HG02610 (cell line): ENCODE measurements around the gene NEK3.
"Not testable (repeated sequence)": the region's sequence is repeated elsewhere in the genome, so short reads cannot be mapped to it uniquely, and the experiment has no call there.

Experiments
- ATAC-seq: cut with Tn5 transposase; IDR thresholded peaks from one replicate; pipeline ENCODE4 v1.9.1; 2021; ENCODE audit warnings: mild to moderate bottlenecking, moderate library complexity; ENCODE audit not compliant: unreplicated experiment

NEK3 gene

DNA sequence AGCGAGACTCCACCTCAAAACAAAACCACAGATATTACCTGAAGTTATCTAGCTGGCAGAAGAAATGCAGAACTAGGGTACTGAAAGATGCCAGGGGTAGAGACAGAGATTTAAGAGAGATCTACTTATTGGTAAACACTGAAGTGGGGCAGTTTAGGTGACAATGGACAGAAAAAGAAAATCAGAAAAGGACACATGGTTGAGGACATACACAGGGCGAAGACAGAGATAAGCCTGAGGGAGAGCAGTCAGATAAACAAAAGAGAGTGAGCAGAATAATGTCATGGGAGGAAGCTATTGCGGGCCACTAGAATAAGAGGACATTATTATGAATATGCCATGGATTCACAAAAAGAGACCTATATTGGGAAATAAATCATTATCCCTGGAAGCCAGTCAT, 33.9 kb downstream of the NEK3 start:
- no peak for ATAC-seq

DNA sequence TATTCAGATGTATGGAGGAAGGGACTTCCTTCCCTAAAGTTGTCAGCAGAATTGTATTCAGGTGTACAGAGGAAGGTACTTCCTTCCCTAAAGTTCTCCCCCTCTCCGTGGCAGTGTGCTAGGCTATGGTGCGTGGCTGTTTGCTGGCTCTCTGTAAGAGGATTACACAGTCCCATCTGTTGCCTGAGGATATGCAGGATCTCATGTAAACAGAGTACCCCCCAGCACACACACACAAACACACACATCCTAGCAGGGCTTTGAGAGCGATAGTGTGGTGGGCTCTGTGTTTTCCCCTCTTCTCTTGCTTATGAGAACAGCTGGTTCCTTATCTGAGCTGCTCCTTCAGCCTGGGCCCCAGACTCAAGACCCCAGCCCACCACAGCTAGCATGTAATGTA, 40.8 kb downstream of the NEK3 start:
- no peak for ATAC-seq

DNA sequence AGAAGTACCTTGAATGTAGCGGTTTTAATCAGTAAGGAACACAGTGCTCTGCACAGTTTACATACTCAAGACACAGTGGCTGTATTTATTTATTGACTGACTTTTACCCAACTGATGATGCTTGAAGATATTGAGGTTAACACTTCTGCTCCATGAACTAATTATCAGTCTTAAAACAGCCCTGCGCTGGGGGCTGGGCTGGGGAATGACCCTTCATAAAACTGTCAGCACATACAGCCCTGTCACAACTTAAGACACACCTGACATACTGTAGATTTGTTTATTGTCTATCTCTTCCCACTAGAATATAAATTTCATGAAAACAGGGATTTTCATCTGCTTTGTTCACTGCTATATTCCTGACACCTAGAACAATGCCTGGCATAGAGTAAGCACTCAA, 41.3 kb downstream of the NEK3 start:
- ATAC-seq = no peak

DNA sequence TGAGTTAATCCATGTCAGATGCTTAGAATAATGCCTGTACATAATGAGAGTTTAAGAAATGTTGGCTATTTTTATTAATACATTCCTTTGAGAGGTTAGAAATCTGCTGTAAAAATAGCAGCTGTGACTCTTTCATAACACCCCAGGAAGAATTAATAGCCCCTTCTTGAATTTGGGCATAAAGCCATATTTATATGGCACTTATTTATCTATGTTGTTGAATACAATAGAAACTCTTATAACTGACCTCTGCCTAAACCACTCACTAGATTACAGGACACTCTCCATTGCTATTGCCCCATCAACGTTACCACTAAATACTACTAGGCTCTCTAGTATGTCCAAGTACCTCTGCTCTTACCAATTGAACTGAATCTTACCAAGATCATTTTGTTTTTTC, 46.8 kb downstream of the NEK3 start:
- ATAC-seq = no peak

DNA sequence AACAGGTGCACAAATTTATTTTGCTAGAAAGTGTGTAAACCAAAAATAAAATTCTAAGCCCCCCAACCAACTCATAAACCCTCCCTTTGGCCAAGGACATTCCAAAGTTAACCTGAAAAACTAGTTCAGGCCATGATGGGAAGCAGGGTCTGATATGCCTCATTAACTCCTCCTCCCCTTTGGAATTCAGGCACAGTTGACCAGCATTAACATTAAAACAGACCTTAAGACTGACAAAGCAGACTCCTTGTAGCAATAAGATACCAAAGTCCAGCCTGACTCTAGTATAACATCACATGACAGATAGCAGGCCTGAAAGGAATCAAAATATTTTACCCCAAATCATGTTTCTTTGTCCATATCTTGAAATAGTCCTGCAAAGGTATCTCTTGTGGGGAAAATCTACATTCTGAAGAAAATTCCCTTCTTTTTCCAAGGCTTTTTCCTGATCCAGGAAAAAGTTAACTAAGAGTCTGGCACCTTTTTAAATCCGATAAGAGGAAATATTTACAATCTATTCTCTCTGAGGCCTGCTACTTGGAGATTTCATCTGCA, 50.2 kb downstream of the NEK3 start:
- no peak for ATAC-seq

DNA sequence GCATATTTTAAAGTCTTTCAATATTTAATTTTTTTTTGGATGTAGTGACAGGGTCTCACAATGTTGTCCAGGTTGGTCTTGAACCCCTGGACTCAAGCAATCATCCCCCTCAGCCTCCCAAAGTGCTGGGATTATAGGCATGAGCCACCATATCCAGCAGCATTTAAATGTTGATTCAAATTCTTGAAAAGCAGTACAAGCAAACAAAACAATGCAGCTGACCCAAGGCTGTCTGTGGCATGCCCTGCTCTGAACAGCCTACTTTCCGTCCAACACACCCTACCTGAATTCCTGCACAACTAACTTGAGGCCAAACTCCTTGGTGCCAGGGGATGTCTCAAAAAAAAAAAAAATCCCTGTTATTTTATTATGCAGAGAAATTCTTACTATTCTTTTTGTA, 53.6 kb downstream of the NEK3 start:
- ATAC-seq = no peak

DNA sequence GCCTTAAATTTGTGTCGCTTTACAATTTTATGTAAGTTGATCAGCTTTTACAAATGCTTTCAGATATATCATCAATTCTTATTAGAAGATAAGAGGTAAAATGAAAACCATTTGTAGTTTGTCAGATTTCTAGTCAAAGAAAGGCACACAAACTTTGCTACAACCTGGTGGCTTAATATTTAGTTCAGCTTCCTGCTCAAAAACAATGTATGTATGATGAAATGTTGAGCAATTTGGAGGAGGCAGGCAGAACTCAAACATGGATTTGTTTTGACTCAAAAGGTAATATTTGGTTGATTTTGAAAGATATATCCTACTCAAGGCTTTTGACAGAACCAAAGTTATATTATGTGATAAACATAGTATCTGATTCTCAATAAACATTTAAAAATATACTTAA, 54.8 kb downstream of the NEK3 start:
- no peak for ATAC-seq

DNA sequence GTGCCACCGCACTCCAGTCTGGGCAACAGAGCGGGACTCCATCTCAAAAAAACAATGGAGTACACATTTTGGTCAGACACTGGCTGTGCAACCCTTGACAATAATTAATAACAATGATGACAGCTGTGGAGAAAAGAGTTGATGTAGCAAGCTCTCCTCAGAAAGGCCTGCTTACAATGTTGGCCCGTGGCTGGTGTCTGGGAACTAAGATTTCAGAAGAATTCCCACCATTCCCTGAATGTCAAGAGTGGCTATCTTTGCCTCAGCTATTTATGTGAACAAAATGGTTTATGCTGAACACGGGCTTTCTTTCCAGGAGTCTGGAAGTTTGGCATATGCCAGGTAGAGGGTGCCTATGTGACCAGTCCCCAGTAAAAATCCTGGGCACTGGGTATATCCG, 56.0 kb downstream of the NEK3 start:
- ATAC-seq = no peak

DNA sequence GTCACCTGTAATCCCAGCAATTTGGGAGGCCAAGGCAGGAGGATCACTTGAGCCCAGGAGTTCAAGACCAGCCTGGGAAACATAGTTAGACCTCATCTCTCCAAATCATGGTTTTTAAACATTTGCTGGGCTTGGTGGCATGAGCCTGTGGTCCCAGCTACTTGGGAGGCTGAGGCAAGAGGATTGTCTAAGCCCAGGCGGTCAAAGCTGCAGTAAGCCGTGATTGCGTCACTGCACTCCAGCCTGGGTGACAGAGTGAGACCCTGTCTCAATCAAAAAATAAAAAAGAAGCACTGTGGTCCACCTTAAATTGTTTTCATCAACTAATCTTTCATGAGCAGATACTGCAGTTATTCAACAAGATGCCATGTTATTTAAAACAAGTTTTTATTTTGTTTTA, 57.0 kb downstream of the NEK3 start:
- ATAC-seq = not testable (repeated sequence)

DNA sequence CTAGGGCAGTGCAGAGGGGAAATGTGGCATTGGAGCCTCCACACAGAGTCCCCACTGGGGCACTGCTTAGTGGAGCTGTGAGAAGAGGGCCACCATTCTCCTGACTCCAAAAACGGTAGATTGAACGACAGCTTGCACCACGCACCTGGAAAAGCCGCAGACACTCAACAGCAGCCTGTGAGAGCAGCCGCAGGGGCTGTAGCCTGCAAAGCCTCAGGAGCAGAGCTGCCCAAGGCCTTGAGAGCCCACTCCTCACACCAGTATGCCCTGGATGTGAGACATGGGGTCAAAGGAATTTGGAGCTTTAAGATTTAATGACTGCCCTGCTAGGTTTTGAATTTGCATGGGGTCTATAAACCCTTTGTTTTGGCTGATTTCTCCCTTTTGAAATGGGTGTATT, 62.2 kb downstream of the NEK3 start:
- ATAC-seq = no peak

DNA sequence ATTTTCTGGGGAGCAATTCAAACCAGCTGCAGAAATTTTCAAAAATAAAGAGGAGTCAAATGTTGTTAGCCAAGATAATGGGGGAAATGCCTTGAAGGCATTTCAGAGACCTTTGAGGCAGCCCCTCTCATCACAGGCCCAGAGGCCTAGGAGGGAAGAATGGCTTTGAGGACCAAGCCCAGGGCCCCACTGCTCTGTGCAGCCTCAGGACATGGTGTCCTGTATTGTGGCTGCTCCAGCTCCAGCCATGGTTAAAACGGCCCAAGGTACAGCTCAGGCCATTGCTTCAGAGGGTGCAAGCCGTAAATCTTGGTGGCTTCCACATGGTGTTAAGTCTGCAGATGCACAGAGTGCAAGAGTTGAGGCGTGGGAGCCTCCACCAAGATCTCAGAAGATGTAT, 62.6 kb downstream of the NEK3 start:
- ATAC-seq = no peak

DNA sequence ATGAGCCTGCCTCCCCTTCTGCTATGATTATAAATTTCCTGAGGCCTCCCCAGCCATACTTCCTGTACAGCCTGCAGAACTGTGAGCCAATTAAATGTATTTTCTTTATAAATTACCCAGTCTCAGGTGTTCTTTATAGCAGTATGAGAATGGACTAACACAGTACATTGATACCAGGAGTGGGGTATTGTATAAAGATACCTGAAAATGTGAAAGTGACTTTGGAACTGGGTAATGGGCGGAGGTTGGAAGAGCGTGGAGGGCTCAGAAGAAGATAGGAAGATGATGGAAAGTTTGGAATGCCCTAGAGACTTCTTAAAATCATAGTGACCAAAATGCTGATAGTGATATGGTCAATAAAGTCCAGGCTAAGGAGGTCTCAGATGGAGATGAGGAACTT, 63.3 kb downstream of the NEK3 start:
- ATAC-seq = no peak

DNA sequence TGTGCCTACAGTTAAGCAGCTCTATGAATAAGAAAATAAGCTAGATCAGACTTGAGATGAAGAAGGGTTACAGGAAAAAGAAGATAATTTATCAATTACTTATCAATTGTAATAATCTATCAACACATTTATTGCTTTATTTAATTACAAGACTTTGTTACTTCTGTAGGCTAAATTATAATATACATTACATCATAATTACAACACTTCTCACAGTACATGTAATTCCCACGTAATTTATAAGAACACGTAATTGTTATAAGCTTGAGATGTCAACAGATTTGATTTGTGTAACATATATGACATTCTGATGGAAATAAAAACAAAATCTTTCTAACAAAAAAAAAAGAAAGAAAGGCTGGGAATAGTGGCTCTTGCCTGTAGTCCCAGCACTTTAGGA, 67.3 kb downstream of the NEK3 start:
- ATAC-seq = no peak

DNA sequence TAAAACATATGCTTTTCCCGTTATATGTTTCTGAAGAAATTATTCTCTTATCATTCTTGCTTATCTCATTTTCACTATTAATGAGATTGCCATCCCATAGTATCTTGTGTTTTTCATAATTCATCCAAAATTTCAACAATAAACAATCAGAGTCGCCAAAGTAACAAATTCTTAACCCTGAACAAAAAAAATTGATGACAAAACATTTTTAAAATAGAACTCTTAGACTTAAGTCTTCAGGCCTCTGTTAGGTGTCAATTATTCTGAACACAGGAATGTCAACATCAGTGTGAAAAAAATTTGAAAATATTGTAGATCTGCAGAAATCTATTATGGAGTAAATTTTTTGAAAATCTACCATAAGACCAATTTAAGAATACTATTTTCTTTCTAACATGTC, 67.9 kb downstream of the NEK3 start:
- ATAC-seq = no peak

DNA sequence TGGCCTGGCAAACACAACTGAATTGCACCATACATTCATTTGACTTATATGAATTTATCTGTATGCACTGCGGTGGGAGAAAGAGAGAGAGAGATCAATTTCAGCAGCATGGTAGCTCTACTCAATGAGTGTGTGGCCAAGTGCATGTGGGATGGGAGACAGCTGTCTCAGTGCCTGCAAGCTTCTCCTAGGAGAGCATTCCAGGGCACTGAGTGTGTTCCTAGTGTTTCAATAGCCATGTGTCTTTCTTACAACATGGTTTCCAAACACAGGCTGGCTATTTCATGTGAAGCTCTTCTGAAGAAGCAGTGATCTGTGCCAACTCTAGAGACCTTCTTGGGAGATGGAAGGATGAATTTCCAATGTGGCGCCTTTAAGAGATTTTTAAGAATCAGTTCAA, 74.0 kb downstream of the NEK3 start:
- no peak for ATAC-seq

DNA sequence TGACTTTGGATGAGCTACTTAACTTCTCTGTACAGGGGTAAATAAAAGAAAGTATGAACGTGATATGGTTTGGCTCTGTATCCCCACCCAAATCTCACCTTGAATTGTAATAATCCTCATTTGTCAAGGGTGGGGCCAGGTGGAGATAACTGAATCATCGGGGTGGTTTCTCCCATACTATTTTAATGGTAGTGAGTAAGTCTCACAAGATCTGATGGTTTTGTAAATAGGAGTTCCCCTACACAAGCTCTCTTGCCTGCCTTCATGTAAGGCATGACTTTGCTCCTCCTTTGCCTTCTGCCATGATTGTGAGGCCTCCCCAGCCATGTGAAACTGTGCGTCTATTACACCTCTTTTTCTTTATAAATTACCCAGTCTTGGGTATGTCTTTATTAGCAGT, 74.4 kb downstream of the NEK3 start:
- not testable (repeated sequence) for ATAC-seq
